Fibroblast of lung (primary cell): ENCODE data around the gene DNER. TPM values are rescaled to one million over a fixed set of nuclear protein-coding genes. Genes with fewer than 3 reads are reported as not detected.
A peak's percentile ranks its signal among the peaks of the same experiment; 100 is the strongest.

Experiments used
- DNase-seq, 2 donors: peaks; one replicate each; pipeline versions ENCODE4 v3.0.0 to v3.0.0-alpha.2; 2010; ENCODE audit warnings: low read depth in 2 of 2
- H2AFZ ChIP-seq: 2 replicates; pipeline ENCODE4 v1.5.1; 2012; ENCODE audit warnings: low read length, control low read depth, inconsistent platforms
- H3K27ac ChIP-seq: 2 replicates; pipeline ENCODE4 v1.5.1; 2011; ENCODE audit warnings: low read length, control low read depth; ENCODE audit not compliant: insufficient read depth
- H3K27me3 ChIP-seq: 2 replicates; pipeline ENCODE4 v1.5.1; 2011; ENCODE audit warnings: mild to moderate bottlenecking, low read length; ENCODE audit not compliant: control insufficient read depth, insufficient read depth
- H3K36me3 ChIP-seq: 2 replicates; pipeline ENCODE4 v1.5.1; 2011; ENCODE audit warnings: low read length; ENCODE audit not compliant: control insufficient read depth, insufficient read depth
- H3K4me1 ChIP-seq: 2 replicates; pipeline ENCODE4 v1.5.1; 2011; ENCODE audit warnings: low read length; ENCODE audit not compliant: control insufficient read depth, insufficient read depth; ENCODE audit errors: extremely low read depth
- H3K4me2 ChIP-seq: 2 replicates; pipeline ENCODE4 v1.5.1; 2011; ENCODE audit warnings: low read length, control low read depth; ENCODE audit not compliant: insufficient read depth; ENCODE audit errors: extremely low read depth
- H3K4me3 ChIP-seq, 4 experiments: fragments of 200-600 bp in 1 of 4; sonication (generic) in 1 of 4; replicated peaks in 1 of 4; 2 replicates each; pipeline ENCODE4 v1.5.1; 2011 to 2016; ENCODE audit warnings: low read length in 4 of 4, low read depth in 3 of 4, mild to moderate bottlenecking in 3 of 4, control low read depth in 2 of 4, inconsistent platforms in 1 of 4, mixed read lengths in 1 of 4; ENCODE audit not compliant: insufficient read depth in 1 of 4; ENCODE audit errors: control extremely low read depth in 1 of 4
- H3K79me2 ChIP-seq: 2 replicates; pipeline ENCODE4 v1.5.1; 2012; ENCODE audit warnings: mild to moderate bottlenecking, low read length, inconsistent platforms; ENCODE audit not compliant: control insufficient read depth, insufficient read depth
- H3K9ac ChIP-seq: 2 replicates; pipeline ENCODE4 v1.5.1; 2011; ENCODE audit warnings: mild to moderate bottlenecking, low read length, control low read depth; ENCODE audit not compliant: insufficient read depth
- H3K9me3 ChIP-seq: 2 replicates; pipeline ENCODE4 v1.5.1; 2012; ENCODE audit warnings: low read depth, low read length; ENCODE audit not compliant: control insufficient read depth, insufficient read depth
- H4K20me1 ChIP-seq: 2 replicates; pipeline ENCODE4 v1.5.1; 2011; ENCODE audit warnings: low read length; ENCODE audit not compliant: control insufficient read depth, insufficient read depth; ENCODE audit errors: extremely low read depth
- CTCF ChIP-seq, 2 donors: IDR thresholded peaks in 1 of 2; conservative IDR thresholded peaks in 1 of 2; 1 replicate in 1 of 2; 2 replicates in 1 of 2; pipeline ENCODE4 v1.5.1; 2011 to 2012; ENCODE audit warnings: low read length in 2 of 2, control low read depth in 1 of 2, inconsistent platforms in 1 of 2, low read depth in 1 of 2, mild to moderate bottlenecking in 1 of 2
- EZH2 ChIP-seq: IDR thresholded peaks from 2 replicates; pipeline ENCODE4 v1.5.1; 2012; ENCODE audit warnings: low read length, control low read depth, mild to moderate bottlenecking; ENCODE audit errors: missing control alignments
- polyA plus RNA-seq, 2 donors: library from polyadenylated mRNA; depleted of rRNA in 1 of 2; stranded (reverse) in 1 of 2; unstranded in 1 of 2; fragments of >200 nt; gene quantifications; 2 replicates each; pipeline ENCODE4 v1.2.1, GENCODE V29; 2011 to 2012; ENCODE audit warnings: missing spikeins in 1 of 2
- total RNA-seq: library from RNA; depleted of rRNA; stranded (reverse); fragments of >200 nt; gene quantifications from 2 replicates; pipeline ENCODE4 v1.2.1, GENCODE V29; 2014

DNER gene
- total and polyA plus RNA-seq, 2 donors (not counting 1 experiment from before 2014, with no cell fraction given): 0.33 to 0.43 TPM

DNA sequence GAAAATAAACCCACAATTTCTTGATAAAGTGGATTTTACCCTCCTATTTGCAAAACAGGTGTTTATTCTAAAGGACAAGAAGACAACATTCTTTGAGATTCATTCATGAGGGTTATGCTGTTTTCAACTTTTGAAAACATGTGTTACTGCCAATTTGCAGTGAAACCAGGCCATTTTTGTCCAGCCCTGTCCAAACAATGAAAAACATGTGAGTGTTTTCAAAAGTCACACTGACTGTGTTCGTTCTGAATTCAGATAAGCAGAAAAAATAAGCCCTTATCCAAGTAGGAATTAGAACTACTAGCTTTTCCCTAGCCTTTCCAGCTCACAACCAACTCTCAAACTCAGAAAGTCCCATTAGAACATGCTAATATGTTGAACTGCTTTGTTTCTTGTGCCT, 295.2 kb downstream of the DNER start:
- Histone ChIP-seq H3K4me1 (peaks cover 5% of the 10 kb centered on the region), H3K4me3 (no peak overlapping the region), H3K27ac (no peak overlapping the region), H3K9me3 (no peaks in the 10 kb centered on the region), H3K4me2 (peak overlapping the region; percentile 3), H4K20me1 (no peaks in the 10 kb centered on the region), H3K27me3 (no peaks in the 10 kb centered on the region), H3K36me3 (no peaks in the 10 kb centered on the region), H3K9ac (no peak overlapping the region), H3K79me2 (no peaks in the 10 kb centered on the region), H2AFZ (no peak overlapping the region)
- peak in 1 of 2 donors; percentile 79 for DNase-seq
- TF ChIP-seq EZH2 (no peak), CTCF (conservative IDR thresholded peaks at IDR 0.05 in 1 of 2, IDR thresholded peaks at IDR 0.05 in 1 of 2; ENCODE audit: low read depth in 1 of 2, low read length in 2 of 2) (no peak)

GRCh38 chr2:229417916-229418315, 296.4 kb downstream of the DNER start:
- Histone ChIP-seq H4K20me1 (no peaks in the 10 kb centered on the region), H3K4me3 (no peak overlapping the region), H3K27ac (no peak overlapping the region), H3K9ac (no peak overlapping the region), H3K36me3 (no peaks in the 10 kb centered on the region), H2AFZ (no peak overlapping the region), H3K4me2 (no peak overlapping the region), H3K27me3 (no peaks in the 10 kb centered on the region), H3K79me2 (no peaks in the 10 kb centered on the region), H3K9me3 (no peaks in the 10 kb centered on the region), H3K4me1 (peaks cover 5% of the 10 kb centered on the region)
- TF ChIP-seq EZH2 (no peak), CTCF (conservative IDR thresholded peaks at IDR 0.05 in 1 of 2, IDR thresholded peaks at IDR 0.05 in 1 of 2; ENCODE audit: low read depth in 1 of 2, low read length in 2 of 2) (no peak)
- no peak for DNase-seq

GRCh38 chr2:229417176-229417575, 297.2 kb downstream of the DNER start:
- no peak overlapping the region for H3K4me2 ChIP-seq
- H4K20me1 ChIP-seq: no peaks in the 10 kb centered on the region
- H3K4me1 ChIP-seq: peaks cover 5% of the 10 kb centered on the region
- TF ChIP-seq EZH2 (no peak), CTCF (conservative IDR thresholded peaks at IDR 0.05 in 1 of 2, IDR thresholded peaks at IDR 0.05 in 1 of 2; ENCODE audit: low read depth in 1 of 2, low read length in 2 of 2) (no peak)
- H3K4me3 ChIP-seq: no peak overlapping the region
- H3K79me2 ChIP-seq: no peaks in the 10 kb centered on the region
- no peaks in the 10 kb centered on the region for H3K27me3 ChIP-seq
- DNase-seq: peak in 1 of 2 donors; percentile 64
- peak overlapping the region; percentile 34 for H3K27ac ChIP-seq
- H3K9me3 ChIP-seq: no peaks in the 10 kb centered on the region
- H2AFZ ChIP-seq: no peak overlapping the region
- no peak overlapping the region for H3K9ac ChIP-seq
- H3K36me3 ChIP-seq: no peaks in the 10 kb centered on the region
